HG02938 (cell line): ENCODE measurements around the gene FAF2.
A peak's percentile ranks its signal among the peaks of the same experiment; 100 is the strongest.

Experiments used
- ATAC-seq: cut with Tn5 transposase; IDR thresholded peaks from one replicate; pipeline ENCODE4 v1.9.1; 2021; ENCODE audit warnings: mild to moderate bottlenecking, moderate library complexity; ENCODE audit not compliant: unreplicated experiment

Gene FAF2

DNA sequence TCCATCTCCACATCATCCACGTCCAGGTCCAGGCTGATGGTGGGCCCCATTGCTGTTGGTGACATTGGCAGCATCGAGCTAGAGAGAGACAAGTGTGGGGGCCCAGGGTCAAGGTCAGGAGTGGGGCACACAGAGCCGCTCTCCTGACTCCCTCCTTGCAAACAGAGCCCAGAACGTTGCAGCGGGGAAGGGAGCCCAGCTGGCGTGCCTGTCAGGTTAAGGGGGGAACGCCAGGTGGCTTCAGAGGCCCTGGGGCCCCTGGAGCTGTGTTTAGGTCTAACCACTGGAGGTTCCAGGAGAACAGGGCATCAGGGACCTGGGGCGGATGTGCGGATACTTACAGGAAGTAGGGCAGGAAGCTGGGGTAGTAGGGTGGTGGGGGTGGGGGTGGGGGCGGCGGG is 81.6 kb downstream of the FAF2 start:
- ATAC-seq, result no peak

DNA sequence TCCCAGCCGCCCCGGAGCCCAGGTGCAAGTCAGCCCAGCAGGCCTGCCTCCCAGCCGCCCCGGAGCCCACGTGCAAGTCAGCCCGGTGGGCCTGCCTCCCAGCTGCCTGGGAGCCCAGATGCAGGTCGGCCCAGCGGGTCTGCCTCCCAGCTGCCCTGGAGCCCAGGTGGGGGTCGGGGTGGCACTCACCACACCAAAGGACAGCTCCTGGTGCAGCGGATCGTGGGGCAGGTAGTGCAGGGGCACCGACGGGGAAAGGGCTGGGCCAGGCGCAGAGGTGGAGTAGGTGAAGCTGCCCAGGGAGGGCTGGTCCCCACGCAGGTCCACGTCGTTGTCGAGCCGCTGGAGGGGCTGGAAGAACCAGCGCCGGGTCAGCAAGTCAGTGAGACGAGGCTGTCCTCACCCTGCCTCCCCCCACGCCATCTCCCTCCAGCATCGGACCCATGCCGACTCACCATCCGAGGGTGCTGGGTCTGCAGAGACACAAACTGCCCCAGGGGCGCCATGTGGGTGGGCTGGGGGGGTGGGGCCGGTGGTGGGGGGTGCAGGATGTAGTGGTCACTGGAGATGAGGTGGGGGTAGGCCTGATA is 82.3 kb downstream of the FAF2 start:
- no peak for ATAC-seq

DNA sequence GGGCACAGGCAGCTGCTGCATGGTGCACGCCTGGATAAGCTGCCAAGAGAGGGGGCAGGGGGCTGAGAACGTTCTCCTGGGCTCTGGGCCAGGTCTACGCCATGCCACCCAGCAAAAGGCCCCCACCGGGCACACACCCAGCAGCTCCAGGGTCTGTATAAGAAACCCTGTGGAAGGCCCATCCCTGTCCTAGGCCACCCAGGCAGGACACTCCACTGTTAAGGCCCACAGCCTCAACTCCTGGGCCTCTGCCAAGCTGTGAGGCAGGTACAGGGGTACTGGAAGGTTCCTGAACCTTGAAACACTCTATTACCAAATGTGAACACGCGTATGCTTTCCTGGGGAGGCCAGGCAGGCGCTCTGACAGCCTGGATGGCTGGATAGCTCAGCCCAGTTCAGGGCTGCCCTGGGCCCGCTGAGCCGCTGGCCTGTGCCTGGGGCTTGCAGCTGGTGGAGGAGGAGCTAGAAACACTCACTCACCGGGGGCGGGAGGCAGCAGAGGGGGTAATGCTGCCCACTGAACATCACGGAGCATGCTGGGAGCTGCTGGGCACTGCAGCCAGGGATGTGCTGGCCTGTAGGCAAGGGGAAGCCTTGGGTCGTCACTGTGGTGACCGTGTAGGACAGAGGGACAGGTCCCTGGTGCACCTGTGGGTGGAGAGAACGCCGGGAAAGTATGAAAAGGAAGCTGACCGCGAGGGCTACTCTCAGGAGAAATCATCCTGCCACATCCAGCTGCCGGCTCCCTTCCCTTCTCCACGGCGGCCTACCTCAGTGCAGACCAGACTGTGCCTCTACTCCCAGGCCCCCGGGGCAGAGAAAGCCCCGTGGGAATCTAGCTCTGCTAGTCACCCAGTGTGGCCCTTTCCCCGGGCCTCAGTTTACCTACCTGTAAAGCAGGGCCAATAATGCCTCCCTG is 83.1 kb downstream of the FAF2 start:
- no peak for ATAC-seq

DNA sequence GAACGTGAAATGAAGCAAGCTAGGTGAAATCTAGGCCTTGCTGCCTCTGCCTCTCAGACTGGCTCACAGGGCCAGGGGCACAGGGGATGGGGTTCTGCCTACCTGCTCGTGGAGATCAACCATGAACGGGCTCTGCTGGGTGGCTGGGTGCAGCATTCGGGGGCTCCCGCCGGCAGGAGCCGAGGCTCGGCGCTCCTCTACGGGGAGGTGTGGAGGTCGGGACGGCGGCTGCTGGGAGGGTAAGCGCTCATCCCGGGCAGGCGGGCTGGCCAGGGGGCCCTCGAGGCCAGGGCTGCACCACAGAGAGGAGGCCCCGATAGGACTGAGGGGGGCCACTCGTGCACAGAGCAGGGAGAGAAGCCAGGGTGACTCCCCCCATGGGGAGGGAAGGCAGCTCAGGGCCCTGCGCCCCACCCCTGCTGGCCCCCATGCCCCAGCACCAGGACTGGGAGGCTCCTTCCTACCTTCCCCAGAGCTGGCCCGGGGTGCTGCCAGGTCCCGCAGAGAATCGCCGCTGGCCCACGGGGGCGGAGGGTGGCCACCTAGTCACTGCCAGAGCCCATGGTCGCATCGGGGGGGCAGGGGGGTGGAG is 83.8 kb downstream of the FAF2 start:
- no peak for ATAC-seq

DNA sequence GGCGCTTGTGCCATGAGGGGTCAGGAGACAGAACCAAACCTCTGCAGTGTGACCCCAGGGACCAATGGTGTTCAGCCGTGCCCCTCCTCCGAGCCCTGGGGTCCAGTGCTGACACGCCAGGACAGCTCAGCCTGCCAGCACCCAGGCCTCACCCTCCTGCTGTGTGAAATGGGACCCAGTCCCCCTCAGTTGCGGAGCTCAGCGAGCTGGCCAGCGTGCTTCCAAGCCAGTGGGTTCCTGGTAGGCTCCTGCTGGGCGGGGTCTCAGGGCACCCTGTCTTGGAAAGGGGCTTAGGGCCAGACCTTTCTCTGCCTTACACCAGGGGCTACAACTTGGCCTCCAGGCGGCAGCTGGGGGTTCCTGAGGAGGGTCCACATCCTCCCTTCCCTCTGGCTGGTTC is 84.6 kb downstream of the FAF2 start:
- no peak for ATAC-seq

DNA sequence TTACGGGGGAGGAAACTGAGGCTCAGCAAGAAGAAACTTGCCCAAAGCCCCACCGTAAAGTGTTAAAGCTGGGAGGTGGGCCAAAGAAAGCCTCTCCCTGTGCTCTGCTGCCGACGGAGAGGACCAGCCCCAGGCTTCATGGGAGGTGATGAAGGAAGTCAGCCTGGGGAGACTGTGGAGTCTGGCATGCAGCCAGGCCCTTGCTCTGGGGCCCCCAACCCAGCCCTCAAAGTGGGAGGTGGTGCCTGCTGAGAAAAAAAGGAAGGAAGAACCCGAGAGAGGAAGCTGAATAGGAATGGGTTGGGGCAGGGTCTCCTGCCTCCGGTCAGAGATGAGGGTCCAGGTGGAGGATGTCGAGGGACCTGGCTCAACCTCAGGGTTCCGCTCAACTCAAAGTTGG is 85.2 kb downstream of the FAF2 start:
- ATAC-seq, result no peak

DNA sequence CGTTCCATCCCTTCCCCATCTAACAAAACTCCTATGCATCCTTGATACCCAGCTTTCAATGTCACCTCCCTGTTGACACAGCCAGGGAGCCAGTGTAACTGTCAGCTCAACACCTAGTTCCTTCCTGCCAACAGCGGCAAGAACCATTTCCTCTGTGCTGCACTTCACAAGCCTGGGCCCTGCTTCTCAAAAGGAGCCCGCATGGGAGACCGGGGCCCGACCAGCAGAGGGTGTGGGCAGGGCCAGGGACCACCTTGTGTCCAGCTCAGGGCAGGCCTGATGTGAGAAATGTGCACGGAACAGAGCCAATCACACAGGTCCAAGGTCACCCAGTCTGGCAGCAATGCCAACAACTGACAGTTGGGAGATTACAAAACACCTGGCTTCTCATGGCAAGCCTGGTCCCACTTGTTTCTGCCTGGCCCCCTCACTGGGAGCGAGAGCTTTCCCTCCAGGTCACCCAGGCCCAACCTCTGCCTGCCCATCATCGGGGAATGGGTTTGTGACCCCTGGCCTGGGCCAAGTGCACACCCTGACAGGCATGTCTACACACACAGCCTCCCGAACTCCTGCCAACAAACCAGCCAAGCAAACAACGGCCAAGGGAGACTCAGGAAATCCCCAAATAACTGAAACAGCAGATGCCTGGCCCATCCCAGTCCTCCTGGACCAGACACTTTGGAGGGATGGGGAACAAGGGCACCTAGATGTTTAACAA is 85.9 kb downstream of the FAF2 start:
- no peak for ATAC-seq

DNA sequence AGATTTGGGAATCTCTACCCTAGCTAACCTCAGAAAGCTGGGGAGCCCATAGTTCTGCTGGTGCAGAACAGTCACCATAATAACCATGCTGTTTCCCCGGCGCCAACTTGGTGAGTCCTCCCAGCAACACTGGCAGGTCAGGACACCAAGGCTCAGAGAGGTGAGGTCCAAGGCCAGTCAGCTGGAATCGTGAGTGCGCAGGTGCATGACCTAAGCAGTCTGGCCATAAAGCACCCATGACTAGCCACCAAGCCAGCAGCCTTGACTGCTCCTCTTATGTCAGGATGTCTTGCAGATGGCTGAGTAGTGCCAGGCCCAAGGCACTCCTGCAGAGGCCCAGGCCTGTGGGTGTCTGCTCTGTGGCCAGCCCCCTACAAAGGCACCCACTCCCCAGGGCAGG is 86.5 kb downstream of the FAF2 start:
- ATAC-seq, result no peak

DNA sequence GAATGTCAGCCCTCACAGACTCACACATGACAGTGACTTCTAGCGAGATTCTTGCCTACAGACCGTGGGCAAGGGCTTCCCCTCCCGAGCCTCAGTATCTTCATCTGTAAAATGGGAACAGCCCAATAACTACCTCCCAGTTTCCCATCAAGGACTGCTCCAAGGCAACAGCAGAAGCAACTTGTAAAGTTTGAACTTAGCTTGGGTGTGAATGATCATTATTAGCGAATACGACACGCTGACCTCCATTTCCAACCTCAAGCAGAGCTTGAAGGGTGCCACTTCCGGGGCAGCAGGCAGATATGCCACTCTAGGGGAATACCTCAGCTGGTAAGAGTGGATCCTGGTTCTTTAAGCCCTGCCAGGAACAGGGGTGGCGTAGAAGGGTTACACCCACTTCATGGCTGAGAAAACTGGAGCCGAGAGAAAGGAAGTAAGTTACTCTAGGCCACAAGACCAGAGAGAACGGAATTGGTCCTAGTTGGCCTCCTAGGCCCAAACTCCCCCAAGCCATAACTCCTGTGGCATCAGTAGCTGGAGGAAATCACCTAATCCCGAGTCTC is 87.0 kb downstream of the FAF2 start:
- ATAC-seq, result no peak

DNA sequence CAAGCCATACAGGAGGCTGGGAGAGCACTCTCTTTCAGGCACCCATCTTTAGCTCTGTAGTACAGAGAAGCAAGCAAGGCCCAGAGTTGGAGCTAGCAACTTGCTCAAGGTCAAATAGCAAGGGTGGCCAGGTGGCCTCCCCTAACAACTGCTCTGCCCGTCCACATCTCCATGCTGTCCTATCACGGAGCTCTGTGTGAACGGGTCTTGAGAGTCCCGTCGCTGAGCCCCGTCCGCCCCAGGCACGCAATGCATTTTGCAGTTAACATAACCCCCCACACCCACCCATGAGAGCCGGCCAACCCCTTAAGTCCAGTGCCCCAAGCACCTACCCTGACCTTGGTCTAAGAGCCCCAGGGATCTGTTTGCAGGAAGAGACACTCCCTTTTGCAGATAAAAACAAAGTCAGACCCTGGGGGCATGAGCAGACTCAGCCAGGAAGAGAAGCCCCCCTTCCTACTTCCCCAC is 87.5 kb downstream of the FAF2 start:
- ATAC-seq, result no peak

DNA sequence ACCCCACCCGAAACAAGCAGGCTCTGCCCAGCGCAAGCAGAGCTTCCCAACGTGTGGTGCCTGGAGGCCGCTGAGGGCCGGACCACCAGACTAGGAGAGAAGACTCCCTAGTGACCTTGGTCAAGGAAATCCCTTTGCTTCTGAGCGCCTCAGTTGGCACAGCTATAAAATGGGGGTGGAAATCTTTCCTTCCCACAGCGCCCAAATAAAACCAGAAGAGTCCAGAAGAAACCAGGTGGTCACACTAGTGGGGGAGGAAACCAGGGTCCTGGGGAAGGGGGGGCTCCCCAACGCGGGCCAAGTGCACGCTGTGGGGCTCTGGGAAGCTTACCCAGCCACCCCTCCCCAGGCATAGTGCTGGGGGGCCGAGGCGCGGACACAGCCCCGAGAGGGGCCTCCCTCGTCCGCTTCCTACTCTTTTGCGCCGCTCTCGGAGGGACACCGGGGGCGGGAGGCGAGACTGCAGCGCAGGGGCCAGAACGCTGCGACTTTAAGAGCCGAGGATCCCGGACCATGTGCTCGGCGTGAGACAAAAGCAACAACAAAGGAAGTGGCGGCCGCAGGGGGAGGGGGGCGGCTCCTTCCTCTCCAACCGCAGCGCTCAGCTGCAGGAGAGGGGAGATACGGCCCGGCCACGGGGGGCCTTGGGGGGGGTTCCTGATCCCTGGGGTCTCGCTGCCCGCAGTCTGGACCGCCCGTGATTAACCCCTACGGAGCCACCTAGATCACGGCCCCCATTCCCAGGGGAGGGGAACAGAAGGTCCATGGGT is 88.1 kb downstream of the FAF2 start:
- ATAC-seq, result peak; percentile 23

DNA sequence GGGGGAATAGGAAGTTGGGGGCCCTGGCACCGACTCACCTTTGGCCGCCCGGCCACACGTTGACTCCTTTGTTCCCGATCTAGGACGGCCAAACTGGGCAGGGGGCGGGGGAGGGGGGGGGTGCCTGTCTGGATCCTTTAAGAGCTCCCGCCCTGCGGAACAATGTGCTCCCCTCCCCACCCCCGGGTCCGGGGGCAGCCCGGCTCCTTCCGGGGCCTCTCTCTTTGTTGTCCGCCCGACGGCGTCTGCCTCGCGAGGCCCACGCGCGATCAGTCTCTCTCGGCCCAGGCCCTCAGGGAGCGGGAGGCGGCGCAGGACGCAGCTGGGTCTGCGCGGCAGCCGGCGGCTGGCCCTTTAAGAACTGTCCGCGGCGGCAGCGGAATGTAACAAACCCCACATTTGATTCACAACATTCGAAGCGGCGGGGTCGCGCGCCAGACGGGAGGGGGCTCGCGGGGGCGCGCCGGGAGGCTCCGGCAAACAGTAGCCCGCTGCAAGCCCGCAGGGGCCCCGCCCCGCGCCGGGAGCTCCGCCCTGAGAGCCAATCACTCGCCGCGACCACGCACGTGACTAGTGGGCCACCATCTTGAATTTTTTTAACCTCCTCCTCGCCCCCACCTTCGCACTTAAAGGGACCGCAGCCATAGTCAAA is 88.8 kb downstream of the FAF2 start, which contains the start of gene RNF44:
TSS of gene RNF44 (minus strand) at position 501 of the 652 bp plus-strand sequence. CDS start 4,930 bp downstream, outside the sequence.
- peak; percentile 50 for ATAC-seq

DNA sequence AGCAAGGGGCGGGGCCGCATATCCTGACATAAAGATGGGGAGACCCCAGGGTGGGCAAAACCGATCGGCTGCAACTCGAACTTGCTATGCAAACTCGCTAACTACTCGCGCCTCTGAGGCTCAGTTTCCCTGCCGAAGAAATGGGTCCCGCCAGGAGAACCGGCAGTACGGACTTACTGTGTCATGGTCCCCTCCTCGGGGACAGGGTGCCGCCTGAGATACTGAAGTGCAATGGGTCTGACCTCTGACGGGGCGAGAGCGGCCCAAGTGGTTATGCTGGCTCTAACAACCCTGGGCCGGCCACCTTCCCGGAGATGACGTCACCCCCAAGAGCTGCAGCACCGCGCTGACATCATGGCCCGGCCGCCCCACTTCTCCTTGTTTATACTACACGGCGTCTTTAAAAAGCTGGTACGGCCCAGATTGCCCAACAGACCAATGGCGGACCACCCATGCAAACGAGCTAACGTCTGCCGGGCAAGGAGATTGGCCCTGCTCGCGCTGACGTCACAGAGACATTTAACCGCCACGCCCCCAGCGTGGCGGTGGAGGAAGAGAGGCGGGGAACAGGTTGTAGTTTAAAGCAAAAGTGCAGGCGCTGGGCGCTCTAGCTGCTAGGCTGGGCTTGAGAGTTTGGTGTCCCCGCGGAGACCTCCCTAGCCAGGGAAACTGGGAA is 89.5 kb downstream of the FAF2 start:
- peak; percentile 75 for ATAC-seq

DNA sequence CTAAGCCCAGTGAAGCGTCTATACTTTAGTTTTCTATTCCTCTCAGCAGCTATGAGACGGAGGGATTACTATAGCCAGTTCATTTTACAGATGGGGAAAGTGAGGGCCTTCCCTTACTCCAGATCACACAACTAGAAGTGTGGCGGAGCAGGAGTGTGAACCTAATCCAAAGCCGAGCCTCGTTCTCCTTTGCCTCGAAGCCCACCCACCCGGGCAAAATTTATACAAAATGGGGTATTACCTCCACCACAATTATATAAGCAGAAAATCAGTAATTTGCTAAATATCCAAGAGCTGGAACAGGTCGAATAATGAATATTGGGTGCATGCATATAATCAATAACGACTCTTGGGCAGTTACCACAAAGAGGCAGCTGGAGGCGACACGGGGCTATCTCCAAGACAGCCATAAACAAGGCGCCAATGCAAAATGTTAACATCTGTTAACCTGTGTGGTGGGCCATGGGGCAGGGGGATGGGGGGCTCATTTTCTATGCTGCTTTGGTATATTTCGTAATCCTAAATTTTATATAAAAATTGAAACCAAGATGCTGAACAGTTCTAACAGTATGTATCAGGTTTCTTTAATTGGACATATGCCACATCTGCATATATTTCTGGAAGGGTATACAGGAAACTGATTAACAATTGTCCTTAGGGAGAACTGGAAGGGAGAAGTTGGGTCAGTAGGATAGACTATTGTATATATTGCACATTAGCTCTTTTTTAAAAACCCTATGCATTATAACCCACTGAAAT is 90.2 kb downstream of the FAF2 start:
- no peak for ATAC-seq

DNA sequence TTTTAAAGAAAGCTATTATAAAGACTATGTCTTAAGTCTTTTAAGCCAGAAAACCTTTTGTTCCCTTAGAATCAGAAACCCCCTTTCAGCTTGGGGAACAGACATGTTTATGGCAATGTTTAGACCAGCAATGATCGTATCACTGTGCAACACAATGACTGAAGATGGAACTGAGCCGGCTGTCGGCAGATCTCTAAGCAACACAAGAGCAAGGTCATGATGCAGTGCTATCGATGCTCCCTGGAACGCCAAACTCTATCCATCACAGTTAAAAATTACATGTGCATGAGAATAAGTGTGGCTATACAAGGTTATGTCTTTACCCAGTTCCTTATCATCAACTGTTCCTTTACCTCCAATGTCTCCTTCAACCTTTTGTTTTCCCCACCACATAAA is 90.8 kb downstream of the FAF2 start:
- no peak for ATAC-seq

DNA sequence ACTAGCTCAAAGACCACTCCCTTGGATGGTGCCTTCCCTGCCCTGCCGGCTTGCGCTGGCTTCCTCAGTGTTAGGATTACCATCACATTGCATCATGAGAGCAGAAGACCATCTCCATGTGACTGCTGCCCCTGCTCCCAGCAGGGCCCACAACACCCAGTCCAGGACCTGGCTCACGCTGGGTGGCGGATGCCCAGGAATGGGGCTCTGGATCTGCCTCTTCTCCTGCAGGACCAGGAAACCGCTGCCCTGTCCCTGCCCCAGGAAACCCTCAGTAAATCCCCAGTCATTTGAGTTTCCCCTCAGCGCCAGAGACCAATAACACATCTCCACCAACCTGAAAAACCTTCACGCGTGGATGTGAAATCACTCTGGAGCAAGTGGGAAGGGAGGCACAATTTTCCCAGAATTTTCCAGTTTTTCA is 92.3 kb downstream of the FAF2 start:
- ATAC-seq, result no peak

DNA sequence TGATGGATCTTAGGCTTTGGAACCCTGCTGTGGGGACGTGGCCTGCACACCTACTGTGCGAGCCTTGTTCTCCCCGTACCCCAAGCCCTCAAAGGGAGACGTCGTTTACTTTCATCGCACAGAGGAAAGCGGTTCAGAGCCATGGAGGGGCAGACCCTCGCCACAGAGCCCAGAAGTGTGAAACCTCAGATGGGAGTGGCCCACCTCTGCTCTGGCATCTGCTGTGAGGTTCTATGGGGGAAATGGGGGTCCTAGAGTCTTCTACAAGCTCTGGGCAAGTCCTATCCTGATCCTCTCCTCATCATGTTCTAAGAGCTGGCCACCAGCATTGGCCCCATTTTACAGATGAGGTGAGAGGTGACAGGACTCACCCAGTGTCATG is 92.8 kb downstream of the FAF2 start:
- ATAC-seq, result no peak
